NCI-H748 (cell line): ENCODE data around the gene CCDC172.

Source experiments
- DNase-seq: peaks from one replicate; lab custom pipeline; 2025; ENCODE audit not compliant: unreplicated experiment; lab: John Stamatoyannopoulos, UW

Gene CCDC172

DNA sequence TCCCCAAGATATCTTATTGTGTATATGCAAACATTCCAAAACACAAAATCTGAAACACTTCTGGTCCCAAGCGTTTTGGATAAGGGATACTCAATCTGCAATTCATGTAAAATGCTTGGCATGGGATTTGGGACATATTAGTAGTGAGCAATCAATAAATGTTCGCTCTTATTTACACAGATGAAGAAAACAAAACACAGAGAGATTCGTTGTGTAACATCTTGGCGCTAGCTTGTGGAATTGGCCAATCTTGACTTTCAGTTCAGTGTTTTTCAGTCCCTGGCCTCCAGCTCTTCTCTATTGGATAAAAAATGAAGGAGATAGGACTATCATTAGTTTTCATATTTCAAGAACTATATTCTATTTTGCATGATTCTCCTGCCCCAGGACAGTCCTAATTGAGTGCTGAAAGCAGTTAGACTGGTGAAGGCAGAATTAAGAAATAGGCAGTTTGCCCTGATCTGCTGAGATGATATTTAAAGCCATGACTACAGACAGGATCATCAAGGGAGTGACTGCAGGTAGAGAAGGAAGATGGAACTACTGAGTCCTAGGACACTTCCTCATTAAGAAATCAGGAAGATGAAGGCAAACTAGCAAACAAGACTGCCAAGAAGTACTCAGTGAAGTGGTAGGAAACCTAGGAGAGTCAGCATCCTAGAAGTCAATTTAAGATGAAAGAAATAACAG, 105.2 kb downstream of the CCDC172 start:
- DNase-seq: no peak
